ENCODE data around the gene IARS1. TPM values are rescaled to one million over a fixed set of nuclear protein-coding genes. Genes with fewer than 3 reads are reported as not detected.

Gene IARS1
- polyA plus RNA-seq, 1 donor, result 138 TPM

- DNase-seq, result no peak
These were observed 46.2 kb downstream of the IARS1 start for GRCh38 chr9:92247296-92247695.

- DNase-seq, result no peak
These were observed 48.3 kb downstream of the IARS1 start for GRCh38 chr9:92245005-92245797.

Other genes with a start within 250 kb of the IARS1 start
- gene SPTLC1, start 178.3 kb downstream of the IARS1 start, polyA plus RNA-seq (ENCODE audit: insufficient read length), result 104 TPM
- gene NOL8, start 31.7 kb upstream of the IARS1 start, polyA plus RNA-seq (ENCODE audit: insufficient read length), result 60.7 TPM
- 8.8 TPM for gene CENPP, start 32.3 kb upstream of the IARS1 start, polyA plus RNA-seq (ENCODE audit: insufficient read length)
- gene OGN, start 110.9 kb upstream of the IARS1 start, polyA plus RNA-seq (ENCODE audit: insufficient read length), result 40.2 TPM
- gene OMD, start 130.8 kb upstream of the IARS1 start, polyA plus RNA-seq (ENCODE audit: insufficient read length), result 0.62 TPM
- 9.8 TPM for gene ASPN, start 188.8 kb upstream of the IARS1 start, polyA plus RNA-seq (ENCODE audit: insufficient read length)
- gene ECM2, start 242.3 kb upstream of the IARS1 start, polyA plus RNA-seq (ENCODE audit: insufficient read length), result 14.9 TPM